Stimulated activated CD4-positive, alpha-beta T cell treated with anti-CD3 and anti-CD28 coated beads, Interleukin-1b, Interleukin-23, amount 100 ng/mL, for 4 hours (primary cell): ENCODE measurements around the gene ADARB1.
A peak's percentile ranks its signal among the peaks of the same experiment; 100 is the strongest.

Source experiments
- DNase-seq, 2 donors: peaks; one replicate each; pipeline ENCODE4 v3.0.0-alpha.2; 2020; ENCODE audit warnings: low read depth in 2 of 2

Gene ADARB1

DNA sequence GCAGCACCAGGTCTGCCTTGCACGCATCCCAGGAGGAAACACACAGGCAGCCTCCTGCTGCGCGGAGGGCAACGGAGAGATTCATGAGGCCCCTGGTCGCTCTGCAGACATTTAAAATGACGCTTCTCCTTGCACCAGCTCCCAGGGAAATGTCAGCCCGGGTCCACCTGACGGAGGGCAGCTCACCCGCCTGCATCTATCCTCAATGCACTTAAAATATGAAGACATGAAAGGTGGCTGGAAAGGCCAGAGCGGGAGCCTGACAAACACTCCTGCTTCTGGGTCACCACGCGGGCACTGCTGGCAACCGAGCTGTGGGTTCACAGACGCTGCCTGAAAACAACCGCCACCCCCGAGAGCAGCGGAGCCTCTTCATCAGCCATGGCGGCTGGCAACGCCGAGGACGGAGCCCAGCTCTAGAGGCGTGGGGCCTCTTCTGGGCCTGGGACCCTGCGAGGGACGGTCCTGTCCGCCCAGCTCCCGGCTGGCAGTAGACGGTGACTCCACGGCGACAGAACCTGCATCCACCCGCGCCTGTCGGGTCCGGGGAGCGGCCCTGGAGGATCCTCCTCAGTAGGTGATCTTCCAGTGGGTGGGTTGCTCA is 190.6 kb downstream of the ADARB1 start:
- DNase-seq = no peak

DNA sequence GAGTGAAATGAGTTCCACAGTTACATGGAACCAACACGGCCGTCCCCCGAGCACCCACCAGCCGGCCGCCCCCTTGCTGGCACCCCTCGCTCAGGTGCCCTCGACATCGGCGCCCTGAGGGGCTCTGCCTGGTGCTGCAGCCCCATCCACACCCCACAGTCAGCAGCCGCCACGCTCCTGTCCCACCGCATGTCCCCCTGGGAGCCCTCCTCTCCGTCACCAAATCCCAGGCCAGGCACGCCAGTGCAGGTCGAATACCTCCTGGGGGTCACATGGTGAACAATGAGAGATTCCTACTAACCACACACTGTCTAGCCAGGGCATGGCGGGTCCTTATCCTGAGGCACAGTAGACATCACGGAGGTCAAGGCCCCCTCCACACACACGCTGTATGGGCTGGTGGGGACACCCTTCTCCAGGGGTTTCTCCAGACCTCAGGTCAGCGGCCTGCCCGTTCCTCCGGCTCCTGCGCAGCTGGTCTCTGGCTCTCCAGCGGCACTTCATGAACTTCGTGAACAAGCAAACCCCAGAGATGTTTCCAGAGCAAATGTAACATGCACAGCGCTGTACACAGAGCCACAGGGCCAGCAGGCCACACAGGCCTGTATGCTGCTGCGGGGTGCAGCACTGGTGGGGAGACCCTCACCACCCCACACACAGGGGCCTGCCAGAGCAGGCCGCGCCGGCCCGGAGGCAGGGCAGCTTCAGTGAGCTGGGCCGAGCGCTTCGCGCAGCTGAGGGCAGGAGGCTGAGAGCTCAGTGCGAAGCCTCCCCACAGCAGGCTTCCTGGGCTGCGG is 191.5 kb downstream of the ADARB1 start:
- no peak for DNase-seq

DNA sequence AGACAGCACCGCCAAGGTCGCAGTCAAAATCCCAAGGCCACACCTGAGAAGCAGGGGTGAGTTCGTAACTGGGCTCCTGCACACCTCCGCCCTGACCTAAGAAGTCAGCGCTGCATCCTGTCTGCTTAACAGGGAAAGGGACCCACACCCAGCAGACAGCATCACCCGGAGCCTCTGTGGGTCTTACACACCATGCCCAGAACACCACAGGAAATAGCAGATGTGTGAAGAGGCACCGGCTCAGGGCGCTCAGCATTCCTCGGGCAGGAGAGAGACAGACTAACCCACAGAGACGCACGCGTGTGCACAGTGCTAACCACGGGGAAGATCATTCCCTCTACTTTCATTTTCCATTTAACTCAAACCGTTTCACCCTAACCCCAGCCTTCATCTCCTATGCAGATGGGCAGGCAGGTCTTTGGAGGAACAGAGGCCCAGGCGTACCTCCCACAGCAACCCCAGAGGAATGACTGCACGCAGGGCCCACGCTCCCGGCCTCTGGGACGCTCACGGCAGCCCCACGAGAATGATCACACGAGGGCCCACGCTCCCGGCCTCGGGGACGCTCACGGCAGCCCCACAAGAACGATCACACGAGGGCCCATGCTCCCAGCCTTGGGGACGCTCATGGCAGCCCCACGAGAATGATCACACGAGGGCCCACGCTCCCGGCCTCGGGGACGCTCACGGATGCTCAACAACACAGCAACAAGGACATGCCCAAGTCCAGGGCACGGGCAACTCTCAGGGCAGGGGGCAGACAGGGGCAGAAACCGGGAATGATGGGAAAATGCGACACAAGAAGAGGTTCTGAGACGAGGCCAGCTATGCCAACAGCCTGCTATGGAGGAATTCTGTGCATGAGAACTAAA is 192.4 kb downstream of the ADARB1 start:
- DNase-seq = peak in 1 of 2 donors; percentile 13

DNA sequence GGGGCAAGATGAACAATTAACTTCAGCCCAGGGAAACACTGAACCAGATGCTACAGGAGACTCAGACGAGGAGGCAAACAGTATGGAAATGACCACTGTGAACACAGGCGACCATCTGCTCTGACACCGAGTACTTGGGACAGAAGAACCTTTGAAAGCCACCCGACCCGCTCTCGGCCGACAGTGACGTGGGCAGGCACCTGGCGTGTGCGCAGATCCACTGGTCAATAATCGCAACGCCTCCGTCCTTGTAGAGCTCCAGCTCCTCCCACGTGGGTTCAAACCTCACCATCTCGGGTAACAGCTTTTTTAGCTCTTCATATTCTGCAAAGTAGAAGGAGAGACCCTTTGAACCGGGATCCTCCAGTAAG is 193.0 kb downstream of the ADARB1 start:
- DNase-seq = no peak

DNA sequence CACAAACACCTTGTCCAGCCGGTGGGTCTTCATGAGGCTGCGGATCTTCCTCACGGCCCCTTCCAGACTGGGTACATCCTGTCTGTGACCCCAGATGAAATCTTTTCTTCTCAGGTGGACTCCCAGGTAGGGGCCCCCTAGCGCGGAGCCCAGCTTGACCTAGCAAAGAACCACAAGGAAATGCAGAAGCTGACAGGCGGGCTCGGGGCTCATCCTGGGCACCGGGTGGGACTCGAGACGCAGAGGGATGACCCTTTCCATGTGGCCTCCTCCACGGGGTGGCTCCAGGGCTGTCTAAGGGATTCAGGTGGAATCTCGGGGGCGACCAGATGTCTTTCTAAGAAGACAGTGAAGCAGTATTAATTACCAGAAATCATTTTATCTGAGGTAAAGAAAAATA is 195.5 kb downstream of the ADARB1 start:
- DNase-seq = no peak

DNA sequence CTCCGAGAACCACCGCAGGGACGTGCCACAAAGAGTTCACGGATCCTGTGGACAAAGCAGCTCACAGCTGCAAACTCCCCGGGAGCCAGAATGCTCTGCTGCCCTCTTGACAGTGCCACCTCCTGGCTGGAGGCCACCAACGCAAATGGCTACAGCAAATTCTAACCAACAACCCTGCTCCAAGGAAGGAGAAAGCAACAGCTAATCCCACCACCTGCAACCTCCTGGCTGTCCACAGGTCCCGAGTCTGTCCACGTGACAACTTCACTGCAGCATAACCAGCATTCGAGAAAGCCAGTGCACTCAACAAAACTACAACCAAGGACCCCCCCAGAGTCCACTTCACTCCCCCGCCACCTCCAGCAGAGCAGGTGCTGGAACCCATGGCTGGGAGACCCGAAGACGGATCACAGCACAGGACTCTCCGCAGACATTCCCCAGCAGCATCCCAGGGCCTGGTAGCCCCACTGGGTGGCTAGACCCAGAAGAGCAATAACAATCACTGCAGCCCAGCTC is 196.0 kb downstream of the ADARB1 start:
- no peak for DNase-seq
